Keratinocyte (primary cell): Measurements from ENCODE around the gene SLFN14. TPM values are rescaled to one million over a fixed set of nuclear protein-coding genes. Genes with fewer than 3 reads are reported as not detected.

ENCODE experiments used
- DNase-seq: peaks from one replicate; pipeline ENCODE4 v3.0.0-alpha.2; 2011; ENCODE audit warnings: low read depth, missing footprints, low spot score
- FAIRE-seq: peaks from 2 replicates; lab custom pipeline; 2011; peaks lifted over from hg19 to GRCh38; lab: Jason Lieb, UNC
- H2AFZ ChIP-seq: 2 replicates; pipeline ENCODE4 v1.6.0; 2012; ENCODE audit warnings: low read length, control low read depth, inconsistent platforms; ENCODE audit not compliant: control insufficient read depth
- H3K27ac ChIP-seq: 2 replicates; pipeline ENCODE4 v1.5.1; 2011; ENCODE audit warnings: low read length; ENCODE audit not compliant: control insufficient read depth, insufficient read depth
- H3K27me3 ChIP-seq: 3 replicates; pipeline ENCODE4 v1.6.0; 2011; ENCODE audit warnings: low read length; ENCODE audit not compliant: control insufficient read depth, insufficient read depth; ENCODE audit errors: extremely low read depth
- H3K36me3 ChIP-seq, 2 experiments: 2 replicates in 1 of 2; 3 replicates in 1 of 2; pipeline ENCODE4 v1.5.1; 2011; ENCODE audit warnings: low read length in 2 of 2, mild to moderate bottlenecking in 1 of 2; ENCODE audit not compliant: control insufficient read depth in 2 of 2, insufficient read depth in 2 of 2; ENCODE audit errors: extremely low read depth in 1 of 2
- H3K4me1 ChIP-seq: 3 replicates; pipeline ENCODE4 v1.5.1; 2011; ENCODE audit warnings: low read length; ENCODE audit not compliant: control insufficient read depth, insufficient read depth; ENCODE audit errors: extremely low read depth
- H3K4me2 ChIP-seq: 3 replicates; pipeline ENCODE4 v1.6.0; 2011; ENCODE audit warnings: low read depth, low read length; ENCODE audit not compliant: control insufficient read depth, insufficient read depth; ENCODE audit errors: extremely low read depth
- H3K4me3 ChIP-seq, 3 experiments: fragments of 200-600 bp in 1 of 3; sonication (generic) in 1 of 3; 2 replicates in 2 of 3; 3 replicates in 1 of 3; pipeline ENCODE4 v1.5.1; 2011 to 2016; ENCODE audit warnings: low read length in 3 of 3, mild to moderate bottlenecking in 3 of 3, control low read depth in 2 of 3, inconsistent platforms in 1 of 3, low read depth in 1 of 3, mixed read lengths in 1 of 3, mixed run types in 1 of 3, moderate library complexity in 1 of 3; ENCODE audit not compliant: control insufficient read depth in 2 of 3, insufficient read depth in 2 of 3; ENCODE audit errors: extremely low read depth in 1 of 3
- H3K79me2 ChIP-seq: 2 replicates; pipeline ENCODE4 v1.6.0; 2012; ENCODE audit warnings: low read length; ENCODE audit not compliant: control insufficient read depth, insufficient read depth
- H3K9ac ChIP-seq: 3 replicates; pipeline ENCODE4 v1.6.0; 2011; ENCODE audit warnings: low read length; ENCODE audit not compliant: control insufficient read depth, insufficient read depth; ENCODE audit errors: extremely low read depth
- H3K9me1 ChIP-seq: 3 replicates; pipeline ENCODE4 v1.6.0; 2011; ENCODE audit warnings: low read length; ENCODE audit not compliant: control insufficient read depth, insufficient read depth; ENCODE audit errors: extremely low read depth
- H3K9me3 ChIP-seq: 2 replicates; pipeline ENCODE4 v1.5.1; 2012; ENCODE audit warnings: low read depth, low read length; ENCODE audit not compliant: control insufficient read depth
- H4K20me1 ChIP-seq: 3 replicates; pipeline ENCODE4 v1.6.0; 2011; ENCODE audit warnings: low read length; ENCODE audit not compliant: control insufficient read depth, insufficient read depth; ENCODE audit errors: extremely low read depth
- EZH2 ChIP-seq: IDR thresholded peaks from one replicate; pipeline ENCODE4 v1.6.1; 2012; ENCODE audit warnings: inconsistent platforms, mild to moderate bottlenecking, low read length, moderate library complexity
- dilution Hi-C: fragments of 300-500 bp; cut with MboI; formaldehyde crosslinking; loops from one replicate; pipeline ENCODE4 v1.7.0; 2020; ENCODE audit warnings: low sequenced_read_pairs; ENCODE audit not compliant: extremely low pct_ligation_motif_present
- polyA minus RNA-seq, 3 experiments: library from RNA; depleted of rRNA, polyadenylated mRNA; stranded (reverse); fragments of >200 nt; gene quantifications; 1 replicate in 1 of 3; 2 replicates in 1 of 3; 3 replicates in 1 of 3; pipeline ENCODE4 v1.2.3, GENCODE V29; 2011
- polyA plus RNA-seq, 5 experiments: library from polyadenylated mRNA; depleted of rRNA in 3 of 5; stranded (reverse) in 3 of 5; stranded (forward) in 1 of 5; unstranded in 1 of 5; fragments of >200 nt; gene quantifications; 1 replicate in 1 of 5; 2 replicates in 3 of 5; 3 replicates in 1 of 5; pipeline versions ENCODE4 v1.2.1 to v1.2.3, GENCODE V29; 2011 to 2012; ENCODE audit warnings: missing spikeins in 2 of 5, low read depth in 1 of 5, low replicate concordance in 1 of 5
- TF ChIP-seq, protein P1 (sequence below), 3 experiments: IDR thresholded peaks in 1 of 3; conservative IDR thresholded peaks in 1 of 3; optimal IDR thresholded peaks in 1 of 3; 2 replicates in 2 of 3; 3 replicates in 1 of 3; pipeline versions ENCODE3 to v1.5.1; 2011; ENCODE audit warnings: low read length in 3 of 3, mild to moderate bottlenecking in 3 of 3, moderate library complexity in 2 of 3, control low read depth in 1 of 3, inconsistent platforms in 1 of 3; ENCODE audit not compliant: insufficient read depth in 2 of 3; ENCODE audit errors: extremely low read depth in 1 of 3

Gene SLFN14
- polyA plus RNA-seq (not detected in 3 replicates), polyA minus RNA-seq (not detected in 3 replicates)
- not detected for polyA plus RNA-seq (2011; ENCODE audit: low read depth)
- polyA plus RNA-seq (2011; cell fraction: cytosol; rRNA removed) = not detected in 2 replicates
- polyA plus RNA-seq (2011; cell fraction: nucleus; rRNA removed) = not detected in 2 replicates
- not detected in 2 replicates for polyA plus RNA-seq (2012; ENCODE audit: low replicate concordance)
- polyA minus RNA-seq (2011; cell fraction: cytosol; rRNA and poly(A)+ RNA removed) = not detected
- not detected in 2 replicates for polyA minus RNA-seq (2011; cell fraction: nucleus; rRNA and poly(A)+ RNA removed)

DNA sequence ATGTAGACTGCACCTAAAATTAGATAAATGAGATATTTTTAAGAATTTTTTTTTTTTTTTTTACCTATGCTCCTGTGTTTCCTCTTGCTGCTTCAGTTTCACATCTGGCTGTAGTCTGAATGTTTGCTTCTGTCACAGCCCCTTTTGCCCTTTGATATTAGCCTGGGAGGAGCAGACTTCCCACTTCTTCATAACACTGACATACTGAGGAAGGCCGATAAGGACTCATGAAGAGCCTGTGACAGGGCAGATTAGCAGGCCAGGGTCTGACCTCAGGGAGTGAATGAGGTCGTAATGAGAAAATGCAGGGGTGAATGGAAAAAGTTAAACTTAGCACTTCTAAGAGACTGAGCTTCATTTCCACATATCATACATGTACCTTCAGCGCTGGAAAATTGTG is at the start of gene SLFN14:
Gene SLFN14 (minus strand): TSS at position 117 of the 400 bp plus-strand sequence. CDS start 2,757 bp downstream, outside the sequence.
- Histone ChIP-seq H3K9me1 (no peaks in the 10 kb centered on the region), H3K9ac (no peak within 1 kb of the TSS), H3K27ac (no peak within 1 kb of the TSS), H3K9me3 (no peaks in the 10 kb centered on the region), H3K79me2 (no peaks in the 10 kb centered on the region), H3K4me3 (no peak within 1 kb of the TSS), H3K4me1 (no peaks in the 10 kb centered on the region), H3K36me3 (no peaks in the 10 kb centered on the region), H2AFZ (no peak within 1 kb of the TSS), H3K4me2 (no peak within 1 kb of the TSS), H4K20me1 (no peaks in the 10 kb centered on the region), H3K27me3 (no peaks in the 10 kb centered on the region)
- FAIRE-seq (no peak), DNase-seq (no peak)
- TF ChIP-seq, protein P1, sequence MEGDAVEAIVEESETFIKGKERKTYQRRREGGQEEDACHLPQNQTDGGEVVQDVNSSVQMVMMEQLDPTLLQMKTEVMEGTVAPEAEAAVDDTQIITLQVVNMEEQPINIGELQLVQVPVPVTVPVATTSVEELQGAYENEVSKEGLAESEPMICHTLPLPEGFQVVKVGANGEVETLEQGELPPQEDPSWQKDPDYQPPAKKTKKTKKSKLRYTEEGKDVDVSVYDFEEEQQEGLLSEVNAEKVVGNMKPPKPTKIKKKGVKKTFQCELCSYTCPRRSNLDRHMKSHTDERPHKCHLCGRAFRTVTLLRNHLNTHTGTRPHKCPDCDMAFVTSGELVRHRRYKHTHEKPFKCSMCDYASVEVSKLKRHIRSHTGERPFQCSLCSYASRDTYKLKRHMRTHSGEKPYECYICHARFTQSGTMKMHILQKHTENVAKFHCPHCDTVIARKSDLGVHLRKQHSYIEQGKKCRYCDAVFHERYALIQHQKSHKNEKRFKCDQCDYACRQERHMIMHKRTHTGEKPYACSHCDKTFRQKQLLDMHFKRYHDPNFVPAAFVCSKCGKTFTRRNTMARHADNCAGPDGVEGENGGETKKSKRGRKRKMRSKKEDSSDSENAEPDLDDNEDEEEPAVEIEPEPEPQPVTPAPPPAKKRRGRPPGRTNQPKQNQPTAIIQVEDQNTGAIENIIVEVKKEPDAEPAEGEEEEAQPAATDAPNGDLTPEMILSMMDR (optimal IDR thresholded peaks at IDR 0.05 in 1 of 3, IDR thresholded peaks at IDR 0.05 in 1 of 3, conservative IDR thresholded peaks at IDR 0.05 in 1 of 3; ENCODE audit: extremely low read depth in 1 of 3, insufficient read depth in 2 of 3, low read length in 3 of 3) = no peak
- TF ChIP-seq EZH2 = no peak
- dilution Hi-C loops = no loop called here

DNA sequence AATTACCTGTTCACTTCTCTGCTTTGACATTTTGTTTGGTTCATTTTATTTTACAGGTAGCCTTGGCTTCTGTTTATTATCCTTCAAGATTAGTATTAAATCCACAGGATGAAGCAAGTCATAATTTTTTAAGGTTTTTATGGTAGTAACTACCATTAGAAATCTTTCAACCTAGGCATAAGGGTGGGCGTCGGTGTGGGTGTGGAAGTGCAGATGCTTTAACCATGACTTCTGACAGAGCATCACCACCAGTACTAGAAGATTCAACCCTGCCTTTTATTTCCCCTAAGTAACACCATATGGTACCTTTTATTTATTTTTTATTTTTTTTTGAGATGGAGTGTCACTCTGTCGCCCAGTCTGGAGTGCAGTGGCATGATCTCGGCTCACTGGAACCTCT is 49.2 kb upstream of the SLFN14 start:
- Histone ChIP-seq H4K20me1 (peaks cover 3% of the 10 kb centered on the region), H3K27me3 (no peaks in the 10 kb centered on the region), H3K9me1 (no peaks in the 10 kb centered on the region), H3K27ac (no peak overlapping the region), H3K36me3 (peaks cover 19 to 37% of the 10 kb centered on the region in 2 experiments), H3K4me2 (no peak overlapping the region), H3K79me2 (peaks cover 13% of the 10 kb centered on the region), H2AFZ (no peak overlapping the region), H3K9ac (no peak overlapping the region), H3K4me3 (no peak overlapping the region), H3K4me1 (no peaks in the 10 kb centered on the region), H3K9me3 (no peaks in the 10 kb centered on the region)
- DNase-seq (no peak), FAIRE-seq (no peak)
- dilution Hi-C loops = no loop called here
- no peak for TF ChIP-seq EZH2
- TF ChIP-seq, protein P1 (optimal IDR thresholded peaks at IDR 0.05 in 1 of 3, IDR thresholded peaks at IDR 0.05 in 1 of 3, conservative IDR thresholded peaks at IDR 0.05 in 1 of 3; ENCODE audit: extremely low read depth in 1 of 3, insufficient read depth in 2 of 3, low read length in 3 of 3) = no peak
